NCI-H2227 treated with DMSO at 0.1 percent for 48 hours (cell line): Measurements from ENCODE around the gene WWOX.

ENCODE experiments used
- DNase-seq: peaks from one replicate; lab custom pipeline; 2025; lab: John Stamatoyannopoulos, UW

WWOX gene

GRCh38 chr16:78742501-78743283 is 643.2 kb downstream of the WWOX start:
- DNase-seq, result no peak

DNA sequence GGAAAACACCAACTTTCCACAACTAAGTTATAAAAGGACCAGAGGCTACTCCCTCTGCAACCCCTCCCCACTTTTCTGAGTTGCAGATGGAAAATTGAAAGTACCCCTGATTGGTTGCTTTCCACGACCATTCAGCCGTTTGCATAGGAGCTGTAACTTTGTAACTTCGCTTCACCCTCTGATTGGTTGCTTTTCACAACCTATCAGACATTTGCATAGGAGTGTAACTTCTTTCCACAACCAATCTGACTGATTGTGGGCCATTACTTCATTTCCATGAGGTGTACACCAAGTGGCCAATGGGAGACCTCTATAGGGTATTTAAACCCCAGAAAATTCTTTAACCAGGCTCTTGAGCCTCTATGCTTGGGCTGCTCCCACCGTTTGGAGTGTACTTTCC is 644.1 kb downstream of the WWOX start:
- no peak for DNase-seq

GRCh38 chr16:78744099-78744498 is 644.6 kb downstream of the WWOX start:
- no peak for DNase-seq

DNA sequence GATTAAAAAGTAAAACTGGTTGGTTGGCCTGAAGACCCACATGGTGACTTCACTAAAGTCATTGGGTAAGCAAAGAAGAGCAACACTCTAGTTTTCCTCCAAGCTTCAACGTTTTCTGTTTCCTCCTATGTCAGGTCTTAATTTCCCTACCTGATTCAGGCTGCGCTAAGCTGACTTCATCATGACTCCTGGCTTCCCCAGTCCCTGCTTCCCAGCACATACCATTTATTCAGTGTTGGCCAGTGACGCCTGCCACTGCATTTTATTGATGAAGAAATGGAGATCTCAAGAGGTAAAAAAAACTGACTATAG is 645.3 kb downstream of the WWOX start:
- no peak for DNase-seq

DNA sequence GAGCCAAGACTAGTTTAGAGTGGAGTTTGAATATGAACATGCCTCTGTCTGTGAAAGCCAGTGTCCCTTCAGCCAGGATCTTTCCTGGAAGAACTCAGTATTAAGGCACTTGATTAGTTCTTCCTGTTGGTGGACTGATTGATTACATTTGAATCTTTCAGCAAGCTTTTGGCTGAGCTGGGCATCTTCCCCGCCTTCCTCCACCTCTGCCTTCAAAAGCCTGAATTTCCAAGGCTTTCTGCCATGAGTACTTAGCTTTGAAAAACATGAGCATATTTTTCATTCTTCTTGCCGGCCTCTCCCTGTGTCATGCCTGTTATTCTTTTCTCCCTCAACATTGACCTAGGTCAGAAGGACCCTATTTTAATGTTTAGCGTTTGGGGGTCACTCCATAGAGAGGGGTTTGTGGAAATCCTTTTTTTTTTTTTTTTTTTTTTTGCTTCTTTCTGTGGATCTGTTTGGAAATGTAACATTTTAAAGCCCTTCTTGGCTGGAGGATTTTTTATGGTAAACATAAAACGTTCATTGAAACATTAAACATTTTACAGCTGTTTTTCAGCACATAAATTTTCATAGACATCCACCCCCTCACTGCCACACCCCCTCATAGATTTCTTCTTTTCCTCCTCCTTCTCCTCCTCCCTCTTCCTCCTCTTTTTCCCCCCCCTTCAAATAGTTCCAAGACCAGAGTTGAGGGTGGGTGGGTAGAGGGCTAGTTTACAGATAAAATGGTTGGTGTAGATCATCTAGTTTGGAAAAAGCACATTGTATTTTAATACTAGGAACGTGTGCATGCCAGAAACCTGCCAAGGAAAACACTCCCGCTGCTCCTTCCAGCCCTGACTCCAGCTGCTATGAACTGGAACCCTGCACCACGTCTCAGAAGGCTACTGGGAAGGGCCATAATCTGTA is 645.9 kb downstream of the WWOX start:
- DNase-seq, result no peak

GRCh38 chr16:78746718-78747117 is 647.3 kb downstream of the WWOX start:
- no peak for DNase-seq

DNA sequence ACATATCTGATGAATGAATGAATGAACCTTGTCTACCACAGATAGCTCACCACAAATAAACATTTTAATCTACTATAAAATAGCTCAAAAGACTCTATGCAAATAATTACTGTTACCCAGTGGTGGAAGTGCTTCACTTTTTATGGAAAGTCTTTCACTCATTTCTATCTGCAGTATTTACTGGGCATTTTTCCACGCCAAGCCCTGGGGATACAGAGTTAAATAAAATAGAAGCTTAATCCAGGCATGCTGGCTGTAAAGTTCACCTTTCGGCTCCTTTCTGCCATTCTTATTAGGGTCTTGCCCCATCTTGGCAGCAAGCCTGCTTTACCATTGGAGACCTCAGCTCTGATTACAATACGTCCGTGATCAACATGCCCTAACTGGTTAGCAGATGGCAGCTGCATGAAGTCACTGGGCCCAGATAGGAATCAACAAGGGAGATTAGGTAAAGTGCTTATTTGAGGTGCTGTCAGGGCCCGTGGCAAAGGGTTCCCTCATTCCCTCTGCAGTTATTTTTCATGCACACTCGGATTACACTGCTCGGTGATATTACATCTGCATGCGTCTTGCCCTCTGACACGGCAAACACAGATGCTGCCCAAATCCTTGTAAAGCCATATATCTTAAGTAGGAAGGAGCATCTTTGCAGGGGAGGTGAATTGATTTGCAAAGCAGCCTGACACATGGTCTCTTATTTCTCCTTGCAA is 648.9 kb downstream of the WWOX start:
- no peak for DNase-seq

DNA sequence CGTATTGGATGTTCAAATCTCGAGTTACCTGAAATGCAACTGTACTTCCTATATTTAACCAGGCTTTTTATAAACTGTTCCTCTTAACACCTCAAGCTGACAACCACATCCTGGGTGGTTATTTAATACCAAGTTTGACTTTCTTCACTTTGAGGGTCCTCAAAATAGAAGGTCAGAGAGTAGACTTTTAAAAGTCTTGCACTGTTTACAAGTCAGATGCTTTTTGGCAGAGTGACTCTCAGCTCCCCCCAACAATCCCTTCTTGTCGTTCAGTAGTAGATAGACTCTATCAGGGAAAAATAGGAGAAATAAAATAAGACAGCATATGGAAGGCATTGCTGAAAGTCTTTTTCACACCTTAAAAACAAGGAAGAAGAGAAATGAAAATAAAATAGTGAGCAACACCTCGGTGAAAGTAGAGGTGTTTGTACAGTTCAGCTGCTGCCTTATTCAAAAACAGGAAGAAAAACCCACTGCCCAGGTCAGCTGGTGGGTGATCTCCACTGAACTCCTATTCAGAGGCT is 650.4 kb downstream of the WWOX start:
- DNase-seq, result no peak

GRCh38 chr16:78750611-78751010 is 651.2 kb downstream of the WWOX start:
- no peak for DNase-seq

GRCh38 chr16:78751601-78752000 is 652.1 kb downstream of the WWOX start:
- DNase-seq, result no peak

- no peak for DNase-seq
Measured at GRCh38 chr16:78754713-78755112, 655.3 kb downstream of the WWOX start.

GRCh38 chr16:78755751-78756661 is 656.6 kb downstream of the WWOX start:
- DNase-seq, result no peak

- no peak for DNase-seq
Measured at GRCh38 chr16:78759596-78759995, 660.1 kb downstream of the WWOX start.

- no peak for DNase-seq
Measured at GRCh38 chr16:78760611-78761010, 661.2 kb downstream of the WWOX start.

DNA sequence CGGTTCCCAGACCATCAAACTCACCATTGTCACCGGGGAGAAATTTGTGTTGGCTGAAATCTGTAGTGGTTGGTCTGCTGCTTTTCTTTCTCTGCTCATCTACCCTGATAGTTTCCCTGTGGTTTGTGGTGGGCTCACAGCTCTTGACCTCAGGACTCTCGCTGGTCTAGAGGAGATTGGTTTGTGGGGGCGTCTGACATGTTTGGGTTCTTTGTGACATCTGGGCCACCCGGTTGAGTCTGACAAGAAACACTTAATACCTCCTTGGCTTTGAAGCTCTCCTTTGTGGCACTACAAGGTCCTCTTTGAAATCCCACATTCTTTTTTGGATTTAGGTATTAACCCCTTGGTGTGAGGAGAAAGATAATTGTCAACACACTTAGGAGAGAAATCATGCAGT is 662.0 kb downstream of the WWOX start:
- DNase-seq, result no peak

DNA sequence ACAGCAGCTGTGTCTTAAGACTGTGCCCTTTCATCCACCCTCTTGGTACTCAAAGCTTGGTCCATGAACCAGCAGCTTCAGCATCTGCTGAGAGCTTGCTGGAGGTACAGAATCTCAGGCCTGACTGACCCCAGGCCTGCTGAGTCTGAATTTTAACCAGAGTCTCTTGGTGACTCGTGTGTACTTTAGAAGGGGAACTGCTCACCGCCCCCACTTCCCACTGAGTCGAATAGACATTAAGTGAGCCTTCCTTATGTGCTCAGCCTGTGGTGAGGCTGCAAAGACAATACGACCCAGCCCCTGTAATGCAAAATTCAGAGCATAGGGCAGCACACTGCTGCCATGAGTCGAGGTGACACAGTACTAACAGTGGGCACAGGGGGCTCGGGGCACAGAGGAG is 662.8 kb downstream of the WWOX start:
- DNase-seq, result no peak

- no peak for DNase-seq
Measured at GRCh38 chr16:78763821-78764440, 664.5 kb downstream of the WWOX start.

DNA sequence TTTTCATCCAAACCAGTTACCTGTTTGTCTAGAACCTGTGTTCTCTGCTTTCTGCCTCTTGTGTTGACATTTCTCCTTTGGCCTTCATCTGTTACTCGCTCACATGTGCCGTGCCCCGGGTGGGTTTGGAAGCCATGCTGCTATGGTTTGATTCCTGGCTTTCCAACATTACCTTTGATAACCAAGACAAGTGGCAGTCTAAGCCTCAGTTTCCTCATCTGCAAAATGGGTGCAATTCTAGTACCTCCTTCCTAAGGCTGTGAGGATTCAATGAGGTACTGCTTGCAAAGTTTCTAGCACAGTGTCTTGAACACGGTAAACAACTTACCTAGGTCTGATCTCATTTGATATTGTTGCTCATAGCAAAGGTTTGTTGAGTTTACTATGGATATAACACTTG is 665.0 kb downstream of the WWOX start:
- no peak for DNase-seq

- no peak for DNase-seq
Measured at GRCh38 chr16:78768226-78768625, 668.8 kb downstream of the WWOX start.

GRCh38 chr16:78768718-78769117 is 669.3 kb downstream of the WWOX start:
- DNase-seq, result no peak
